ENCODE measurements around the gene SCART1.
"Not testable (repeated sequence)": the region's sequence is repeated elsewhere in the genome, so short reads cannot be mapped to it uniquely, and the experiment has no call there.

Gene SCART1

DNA sequence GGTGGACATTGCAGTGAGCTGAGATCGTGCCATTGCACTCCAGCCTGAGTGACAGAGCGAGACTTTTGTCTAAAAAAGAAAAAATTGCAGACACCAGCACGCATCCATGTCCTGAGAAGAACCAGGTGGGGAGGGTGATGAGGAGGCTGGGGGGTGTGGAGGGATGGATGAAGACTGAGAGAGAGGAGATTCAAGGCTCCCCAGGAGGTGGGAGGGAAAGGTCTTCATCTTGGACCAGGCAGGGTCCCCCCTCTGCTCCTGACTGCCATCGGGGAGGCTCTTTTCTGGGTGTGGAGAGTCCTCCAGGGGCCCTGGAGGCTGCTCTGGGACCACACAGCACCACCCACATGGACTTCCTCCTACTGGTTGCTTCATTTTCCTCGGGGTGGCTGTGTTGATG is 1.5 kb downstream of the SCART1 start:
- DNase-seq (ENCODE audit: low spot score), result no peak

DNA sequence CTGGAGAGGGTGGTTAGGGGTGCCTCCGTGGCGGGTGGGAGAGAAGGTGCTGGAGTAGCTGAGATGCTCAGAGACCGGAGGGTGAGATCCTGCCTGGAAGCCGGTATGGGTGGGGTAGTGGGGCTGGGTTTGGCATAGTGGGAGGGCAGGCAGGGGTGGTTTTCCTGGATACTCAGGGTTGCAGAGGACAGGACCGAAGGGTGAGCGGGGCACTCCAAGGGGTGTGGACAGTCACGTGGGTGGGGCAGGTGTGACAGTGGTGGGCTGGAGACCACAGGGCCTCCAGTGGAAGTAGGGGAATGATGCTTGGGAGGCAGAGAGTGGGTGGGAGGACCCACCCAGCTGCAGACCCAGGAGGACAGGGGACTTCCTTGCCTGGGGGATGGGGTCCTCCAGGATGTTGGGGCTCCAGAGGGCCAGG is 1.9 kb downstream of the SCART1 start:
- no peak for DNase-seq (ENCODE audit: low spot score)

GRCh38 chr10:133456041-133456951 is 2.6 kb downstream of the SCART1 start:
- no peak for DNase-seq (ENCODE audit: low spot score)

DNA sequence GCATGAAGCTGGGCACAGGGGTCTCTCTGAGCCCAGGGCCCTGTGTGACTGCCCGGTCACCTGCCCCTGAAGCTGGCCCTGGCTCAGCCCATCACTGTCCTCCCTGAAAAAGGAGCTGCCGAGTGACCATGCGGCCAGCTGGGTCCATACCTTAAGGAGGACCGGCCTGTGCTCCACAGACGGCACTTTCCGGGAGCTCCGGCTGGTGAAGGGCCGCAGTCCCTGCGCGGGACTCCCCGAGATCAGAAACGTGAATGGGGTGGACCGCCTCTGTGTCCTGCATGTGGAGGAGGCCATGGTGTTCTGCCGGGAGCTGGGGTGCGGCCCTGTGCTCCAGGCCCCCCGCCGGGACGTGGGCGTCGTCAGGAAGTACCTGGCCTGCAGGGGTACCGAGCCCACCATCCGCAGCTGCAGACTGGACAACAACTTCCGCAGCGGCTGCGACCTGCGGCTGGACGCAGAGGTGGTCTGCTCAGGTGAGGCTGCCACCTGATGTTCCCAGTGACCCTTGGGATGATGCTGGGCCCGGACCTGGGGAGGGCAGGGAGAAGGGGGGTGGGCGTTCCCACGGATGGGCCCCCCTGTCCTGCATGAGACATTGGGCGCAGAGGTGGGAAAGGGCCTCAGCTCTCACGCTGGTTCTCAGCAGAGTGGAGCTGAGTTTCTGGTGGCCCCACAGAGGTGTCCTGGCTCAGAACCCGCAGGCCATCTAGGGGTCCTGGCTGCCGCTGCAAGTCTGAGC is 3.5 kb downstream of the SCART1 start:
- DNase-seq (ENCODE audit: low spot score), result no peak

DNA sequence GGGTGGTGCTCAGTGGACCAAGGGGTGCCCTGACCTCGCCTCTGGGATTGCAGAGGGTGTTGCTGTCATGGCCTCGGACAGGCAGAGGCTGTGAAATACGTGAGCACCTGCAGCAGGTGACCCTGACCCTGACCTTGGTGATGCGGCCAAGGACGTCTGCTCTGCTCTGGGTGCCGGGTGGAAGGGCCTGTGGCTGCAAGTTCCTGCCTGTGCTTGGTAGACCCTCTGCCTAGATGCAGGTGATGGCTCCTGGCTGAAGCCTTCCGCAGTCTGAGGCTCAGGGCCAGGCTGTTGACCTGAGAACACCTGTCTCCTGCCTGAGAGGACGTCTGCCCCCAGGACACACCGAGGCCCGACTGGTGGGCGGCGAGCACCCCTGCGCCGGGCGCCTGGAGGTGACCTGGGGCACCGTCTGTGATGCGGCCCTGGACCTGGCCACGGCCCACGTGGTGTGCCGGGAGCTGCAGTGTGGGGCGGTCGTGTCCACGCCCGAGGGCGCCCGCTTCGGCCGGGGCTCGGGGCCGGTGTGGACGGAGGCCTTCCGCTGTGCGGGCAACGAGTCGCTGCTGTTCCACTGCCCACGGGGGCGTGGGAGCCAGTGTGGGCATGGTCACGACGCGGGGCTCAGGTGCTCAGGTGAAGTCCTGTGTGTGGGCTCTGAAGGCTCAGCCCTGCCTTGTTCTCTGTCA is 4.4 kb downstream of the SCART1 start:
- DNase-seq (ENCODE audit: low spot score), result no peak

GRCh38 chr10:133458710-133459453 is 5.1 kb downstream of the SCART1 start:
- no peak for DNase-seq (ENCODE audit: low spot score)

DNA sequence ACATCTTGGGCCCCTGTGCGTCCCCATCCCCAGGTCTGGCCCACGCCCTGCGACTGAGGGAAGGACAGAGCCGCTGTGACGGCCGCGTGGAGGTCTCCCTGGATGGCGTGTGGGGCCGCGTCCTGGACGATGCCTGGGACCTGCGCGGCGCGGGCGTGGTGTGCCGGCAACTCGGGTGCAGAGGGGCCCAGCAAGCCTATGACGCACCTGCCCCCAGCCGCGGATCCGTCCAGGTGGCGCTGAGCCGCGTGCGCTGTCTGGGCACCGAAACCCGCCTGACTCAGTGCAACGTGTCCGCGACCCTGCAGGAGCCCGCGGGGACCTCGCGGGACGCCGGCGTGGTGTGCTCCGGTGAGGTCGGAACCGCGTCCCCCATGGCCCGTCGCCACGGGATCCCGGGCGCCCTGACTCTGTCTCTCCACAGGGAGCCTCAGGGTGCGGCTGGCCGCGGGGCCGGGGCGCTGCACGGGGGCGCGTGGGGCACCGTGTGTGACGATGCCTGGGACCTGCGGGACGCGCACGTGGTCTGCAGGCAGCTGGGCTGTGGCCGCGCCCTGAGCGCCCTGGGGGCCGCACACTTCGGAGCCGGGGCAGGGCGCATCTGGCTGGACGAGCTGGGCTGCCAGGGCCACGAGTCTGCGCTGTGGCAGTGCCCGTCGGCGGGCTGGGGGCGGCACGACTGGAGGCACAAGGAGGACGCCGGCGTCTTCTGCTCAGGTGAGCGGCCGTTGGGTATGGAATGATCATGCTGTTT is 5.9 kb downstream of the SCART1 start:
- DNase-seq (ENCODE audit: low spot score), result no peak

DNA sequence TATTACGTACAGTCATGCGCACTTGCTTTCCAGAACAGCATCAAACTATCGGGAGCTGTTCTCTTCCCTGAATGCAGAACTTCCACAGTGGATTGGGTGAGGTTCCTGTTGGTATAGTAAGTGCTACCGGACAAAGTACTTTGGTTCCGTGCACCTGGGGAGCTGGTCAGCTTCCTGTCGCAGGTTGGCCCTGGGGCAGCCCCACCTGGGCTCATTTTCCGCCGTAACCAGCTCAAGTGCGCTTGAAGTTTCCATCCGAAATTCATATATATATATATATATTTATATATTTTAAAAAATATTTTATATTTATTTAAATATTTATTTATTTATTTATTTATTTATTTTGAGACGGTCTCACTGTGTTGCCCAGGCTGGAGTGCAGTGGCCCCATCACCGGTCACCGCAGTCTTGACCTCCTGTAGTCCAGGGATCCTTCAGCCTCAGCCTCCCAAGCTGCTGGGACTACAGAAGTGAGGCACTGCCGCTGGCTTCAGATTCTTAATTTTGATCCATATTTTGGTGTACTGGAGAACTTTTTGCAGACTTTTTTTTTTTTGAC is 6.5 kb downstream of the SCART1 start:
- no peak for DNase-seq (ENCODE audit: low spot score)

GRCh38 chr10:133461027-133461426 is 7.3 kb downstream of the SCART1 start:
- DNase-seq (ENCODE audit: low spot score), result no peak

- no peak for DNase-seq (ENCODE audit: low spot score)
Measured at GRCh38 chr10:133461841-133462240, 8.1 kb downstream of the SCART1 start.

DNA sequence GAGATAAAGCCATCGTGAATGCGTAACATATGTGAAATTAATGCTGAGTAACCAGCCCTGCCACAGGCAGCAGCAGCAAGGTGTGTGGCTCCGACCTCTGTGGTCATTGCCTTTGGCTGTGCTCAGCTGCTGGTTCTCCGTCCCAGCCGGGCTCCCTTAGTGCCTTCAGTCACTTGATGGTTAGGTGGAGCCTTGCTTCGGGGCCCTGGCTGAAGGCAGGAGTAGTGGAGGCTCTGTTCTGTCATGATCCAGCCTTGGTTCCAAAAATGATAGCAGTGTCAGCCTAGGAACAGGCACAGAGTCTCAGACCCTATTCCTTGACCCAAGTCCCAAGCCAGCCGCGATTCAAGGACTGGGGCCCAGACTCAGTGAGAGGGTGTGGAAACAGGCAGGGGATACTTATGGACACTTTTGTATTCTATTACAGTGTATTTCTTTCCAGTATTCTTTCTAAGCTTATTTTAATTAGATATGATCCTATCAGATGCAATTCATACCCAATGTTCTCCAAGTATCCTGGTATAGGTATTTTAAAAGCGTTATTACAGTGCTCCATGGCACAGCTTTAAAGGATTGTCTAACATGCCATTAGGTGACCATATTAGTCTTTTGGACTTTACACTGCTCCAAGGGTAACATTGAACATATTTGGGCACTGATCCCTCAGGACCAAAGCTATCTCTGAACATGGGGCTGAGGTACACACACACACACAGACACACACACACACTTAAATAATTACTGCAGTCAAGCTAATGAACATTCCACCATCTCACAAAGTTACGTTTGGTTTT is 9.0 kb downstream of the SCART1 start:
- no peak for DNase-seq (ENCODE audit: low spot score)

DNA sequence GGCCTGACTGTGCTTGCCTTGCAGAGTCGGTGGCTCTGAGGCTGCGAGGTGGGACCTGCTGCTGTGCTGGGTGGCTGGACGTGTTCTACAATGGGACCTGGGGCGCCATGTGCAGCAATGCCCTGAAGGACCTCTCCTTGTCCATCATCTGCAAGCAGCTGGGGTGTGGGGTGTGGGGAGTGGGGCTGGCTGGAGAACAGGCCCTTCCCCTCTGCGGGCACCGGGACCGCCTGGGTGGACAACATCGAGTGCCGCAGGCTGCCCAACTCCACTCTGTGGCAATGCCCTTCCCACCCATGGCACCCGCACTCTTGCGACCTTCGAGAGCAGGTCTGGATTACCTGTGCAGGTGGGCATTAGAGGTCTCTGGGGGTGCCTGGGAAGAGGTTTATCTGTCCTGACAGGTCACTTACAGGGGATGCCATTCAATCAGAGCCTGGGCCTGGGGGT is 10.9 kb downstream of the SCART1 start:
- DNase-seq (ENCODE audit: low spot score), result no peak

GRCh38 chr10:133465191-133465949 is 11.6 kb downstream of the SCART1 start:
- DNase-seq (ENCODE audit: low spot score), result no peak

GRCh38 chr10:133465950-133466474 is 12.3 kb downstream of the SCART1 start:
- no peak for DNase-seq (ENCODE audit: low spot score)

GRCh38 chr10:133466683-133467275 is 13.0 kb downstream of the SCART1 start:
- no peak for DNase-seq (ENCODE audit: low spot score)

- DNase-seq (ENCODE audit: low spot score), result no peak
Measured at GRCh38 chr10:133467286-133467911, 13.7 kb downstream of the SCART1 start.

DNA sequence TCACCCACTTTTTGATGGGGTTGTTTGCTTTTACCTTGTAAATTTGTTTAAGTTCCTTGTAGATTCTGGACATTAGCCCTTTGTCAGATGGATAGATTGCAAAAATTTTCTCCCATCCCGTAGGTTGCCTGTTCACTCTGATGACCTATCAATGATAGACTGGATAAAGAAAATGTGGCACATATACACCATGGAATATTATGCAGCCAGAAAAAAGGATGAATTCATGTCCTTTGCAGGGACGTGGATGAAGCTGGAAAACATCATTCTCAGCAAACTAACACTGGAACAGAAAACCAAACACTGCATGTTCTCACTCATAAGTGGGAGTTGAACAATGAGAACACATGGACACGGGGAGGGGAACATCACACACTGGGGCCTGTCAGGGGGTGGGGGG is 15.5 kb downstream of the SCART1 start:
- not testable (repeated sequence) for DNase-seq (ENCODE audit: low spot score)
